CD4-positive, alpha-beta T cell (primary cell): ENCODE results near the gene SYNRG. TPM values are rescaled to one million over a fixed set of nuclear protein-coding genes. Genes with fewer than 3 reads are reported as not detected.
"Not testable (repeated sequence)": the region's sequence is repeated elsewhere in the genome, so short reads cannot be mapped to it uniquely, and the experiment has no call there.

ENCODE experiments used
- ATAC-seq: fragments of 200-7000 bp; cut with Tn5 transposase; one replicate; pipeline ENCODE4 v1.10.0; 2022; ENCODE audit warnings: mild to moderate bottlenecking; ENCODE audit not compliant: poor library complexity
- CTCF ChIA-PET: fragments of 350-600 bp; sonication (Branson Sonifier 250); formaldehyde crosslinking; loops from one replicate; lab custom pipeline; 2021; ENCODE audit warnings: antibody characterized with exemption, inconsistent platforms; lab: Charles Lee
- POLR2A ChIA-PET: fragments of 350-600 bp; sonication (Branson Sonifier 250); formaldehyde crosslinking; loops from one replicate; lab custom pipeline; 2021; ENCODE audit warnings: antibody characterized with exemption, inconsistent platforms; lab: Charles Lee
- DNase-seq, 14 experiments: peaks; one replicate each; pipeline ENCODE4 v3.0.0-alpha.2; 2013 to 2020; ENCODE audit warnings: mixed read lengths in 2 of 14
- H3K27ac ChIP-seq, 2 donors: one replicate each; pipeline versions ENCODE4 v1.5.1 to v1.7.0; 2013; ENCODE audit warnings: low read length in 2 of 2, low read depth in 1 of 2, mild to moderate bottlenecking in 1 of 2
- H3K27me3 ChIP-seq, 2 experiments: 1 replicate in 1 of 2; 2 replicates in 1 of 2; pipeline versions ENCODE4 v1.6.1 to v1.7.0; 2013; ENCODE audit warnings: low read length in 2 of 2, control low read depth in 1 of 2, mild to moderate bottlenecking in 1 of 2, moderate library complexity in 1 of 2; ENCODE audit not compliant: insufficient read depth in 2 of 2, control insufficient read depth in 1 of 2
- H3K36me3 ChIP-seq: one replicate; pipeline ENCODE4 v1.6.1; 2013; ENCODE audit warnings: low read length, control low read depth; ENCODE audit not compliant: insufficient read depth
- H3K4me1 ChIP-seq: one replicate; pipeline ENCODE4 v1.6.1; 2013; ENCODE audit warnings: low read length, control low read depth; ENCODE audit not compliant: insufficient read depth
- H3K4me3 ChIP-seq: one replicate; pipeline ENCODE4 v1.5.1; 2013; ENCODE audit warnings: mild to moderate bottlenecking, low read length, moderate library complexity
- H3K9me3 ChIP-seq, 2 experiments: 1 replicate in 1 of 2; 2 replicates in 1 of 2; pipeline versions ENCODE4 v1.6.1 to v1.7.0; 2013; ENCODE audit warnings: low read length in 2 of 2, mild to moderate bottlenecking in 2 of 2, control low read depth in 1 of 2, moderate library complexity in 1 of 2; ENCODE audit not compliant: control insufficient read depth in 1 of 2, insufficient read depth in 1 of 2
- H3K27ac Mint-ChIP-seq: one replicate; pipeline ENCODE4 v1.8.0; 2020; ENCODE audit warnings: mixed read lengths
- H3K27me3 Mint-ChIP-seq: one replicate; pipeline ENCODE4 v1.8.0; 2021; ENCODE audit warnings: mixed read lengths
- H3K36me3 Mint-ChIP-seq: one replicate; pipeline ENCODE4 v1.8.0; 2021; ENCODE audit warnings: low read depth, mixed read lengths
- H3K4me1 Mint-ChIP-seq: one replicate; pipeline ENCODE4 v1.8.0; 2021; ENCODE audit warnings: low read depth, mixed read lengths
- H3K4me3 Mint-ChIP-seq: one replicate; pipeline ENCODE4 v1.8.0; 2020; ENCODE audit warnings: mild to moderate bottlenecking, mixed read lengths
- H3K9me3 Mint-ChIP-seq: one replicate; pipeline ENCODE4 v1.8.0; 2020; ENCODE audit warnings: mixed read lengths
- intact Hi-C, 2 experiments: fragments of 100-400 bp; cut with DNase I in 1 of 2; cut with micrococcal nuclease in 1 of 2; formaldehyde crosslinking; loops; one replicate each; pipeline versions ENCODE4 v1.15.1 to v1.9.0; 2023 to 2025; cut with DNase I, micrococcal nuclease
- total RNA-seq, 174 experiments: library from RNA in 2 of 174; stranded (reverse) in 2 of 174; gene quantifications; one replicate each; pipeline ENCODE4 v1.2.3 and lab custom pipeline; 2021 to 2026
- TF ChIP-seq, protein P1 (sequence below): fragments of 200-600 bp; IDR thresholded peaks from one replicate; pipeline ENCODE4 v1.8.0; 2022; ENCODE audit warnings: antibody characterized with exemption, mild to moderate bottlenecking

The SYNRG gene
- total RNA-seq, 2 experiments from 2014 or later = 40.0 to 45.8 TPM

DNA sequence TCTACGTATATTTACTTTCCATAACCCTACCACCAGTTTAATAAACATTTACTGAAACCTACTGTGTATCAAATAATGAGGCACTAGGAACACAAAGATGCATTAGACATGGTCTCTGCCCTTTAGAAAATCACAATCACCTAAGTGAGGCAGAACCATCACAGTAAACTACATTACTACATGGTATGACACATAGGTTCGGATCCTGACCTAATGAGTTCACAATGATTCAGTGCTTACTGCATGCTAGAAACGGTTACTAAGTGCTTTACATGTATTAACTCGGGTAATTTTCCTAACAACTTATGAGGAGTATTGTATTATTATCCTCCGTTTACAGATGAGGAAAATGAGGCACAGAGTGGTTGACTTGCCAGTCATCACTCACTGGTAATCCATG lies 5.2 kb upstream of the SYNRG start:
- Mint-ChIP-seq H3K27ac (no peak overlapping the region), H3K36me3 (peaks cover 55% of the 10 kb centered on the region), H3K27me3 (no peaks in the 10 kb centered on the region), H3K4me3 (no peak overlapping the region), H3K4me1 (peaks cover 6% of the 10 kb centered on the region), H3K9me3 (no peaks in the 10 kb centered on the region)
- peaks cover 7% of the 10 kb centered on the region for H3K4me1 ChIP-seq
- no peak overlapping the region for H3K4me3 ChIP-seq
- POLR2A ChIA-PET = no interaction called here
- CTCF ChIA-PET = no interaction called here
- H3K36me3 ChIP-seq = peaks cover 31% of the 10 kb centered on the region
- no peaks in the 10 kb centered on the region for H3K27me3 ChIP-seq
- TF ChIP-seq, protein P1, sequence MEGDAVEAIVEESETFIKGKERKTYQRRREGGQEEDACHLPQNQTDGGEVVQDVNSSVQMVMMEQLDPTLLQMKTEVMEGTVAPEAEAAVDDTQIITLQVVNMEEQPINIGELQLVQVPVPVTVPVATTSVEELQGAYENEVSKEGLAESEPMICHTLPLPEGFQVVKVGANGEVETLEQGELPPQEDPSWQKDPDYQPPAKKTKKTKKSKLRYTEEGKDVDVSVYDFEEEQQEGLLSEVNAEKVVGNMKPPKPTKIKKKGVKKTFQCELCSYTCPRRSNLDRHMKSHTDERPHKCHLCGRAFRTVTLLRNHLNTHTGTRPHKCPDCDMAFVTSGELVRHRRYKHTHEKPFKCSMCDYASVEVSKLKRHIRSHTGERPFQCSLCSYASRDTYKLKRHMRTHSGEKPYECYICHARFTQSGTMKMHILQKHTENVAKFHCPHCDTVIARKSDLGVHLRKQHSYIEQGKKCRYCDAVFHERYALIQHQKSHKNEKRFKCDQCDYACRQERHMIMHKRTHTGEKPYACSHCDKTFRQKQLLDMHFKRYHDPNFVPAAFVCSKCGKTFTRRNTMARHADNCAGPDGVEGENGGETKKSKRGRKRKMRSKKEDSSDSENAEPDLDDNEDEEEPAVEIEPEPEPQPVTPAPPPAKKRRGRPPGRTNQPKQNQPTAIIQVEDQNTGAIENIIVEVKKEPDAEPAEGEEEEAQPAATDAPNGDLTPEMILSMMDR = no peak
- intact Hi-C loops = no loop called here
- no peaks in the 10 kb centered on the region for H3K9me3 ChIP-seq
- no peak for DNase-seq
- no peak overlapping the region for H3K27ac ChIP-seq
- no peak for ATAC-seq

DNA sequence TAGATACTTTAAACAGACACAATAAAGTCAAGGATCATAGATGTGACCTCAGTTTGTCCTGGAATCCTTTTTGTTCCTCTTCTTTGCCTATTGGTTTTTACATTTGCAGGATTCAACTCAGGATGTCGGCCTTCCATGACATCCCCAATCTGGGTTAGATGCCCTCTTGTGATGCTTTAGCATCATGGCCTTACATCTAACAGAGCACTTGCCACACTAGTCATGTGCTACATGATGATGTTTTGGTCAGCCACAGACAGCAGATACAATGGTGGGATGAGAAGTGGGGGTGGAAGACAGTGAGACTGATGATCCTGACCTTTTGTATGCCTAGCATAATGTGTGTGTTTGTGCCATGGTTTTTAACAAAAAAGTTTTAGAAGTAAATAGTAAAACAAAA lies 1.8 kb upstream of the SYNRG start:
- intact Hi-C loops = loop anchor here in 1 of 2 experiments (2.0 kb wide), 1 partner anchor 32 kb away; the partner anchor contains the start of gene DDX52
- H3K4me3 ChIP-seq = no peak overlapping the region
- no peaks in the 10 kb centered on the region for H3K27me3 ChIP-seq
- H3K9me3 ChIP-seq = no peaks in the 10 kb centered on the region
- H3K27ac Mint-ChIP-seq = peak overlapping the region; percentile 93
- no peak overlapping the region for H3K27ac ChIP-seq
- H3K4me1 ChIP-seq = peaks cover 12% of the 10 kb centered on the region
- ChIA-PET CTCF (interaction anchor here (1.1 to 3.1 kb wide), 4 partner anchors 13 to 59 kb away, joined by 3 to 12 read pairs (median 5); no protein-coding TSS in a partner anchor), POLR2A (no interaction called here)
- ATAC-seq (no peak), DNase-seq (no peak)
- peak overlapping the region; percentile 65 for H3K4me3 Mint-ChIP-seq
- no peaks in the 10 kb centered on the region for H3K27me3 Mint-ChIP-seq
- peaks cover 45% of the 10 kb centered on the region for H3K36me3 Mint-ChIP-seq
- H3K9me3 Mint-ChIP-seq = no peaks in the 10 kb centered on the region
- TF ChIP-seq, protein P1 = no peak
- peaks cover 5% of the 10 kb centered on the region for H3K36me3 ChIP-seq
- peaks cover 33% of the 10 kb centered on the region for H3K4me1 Mint-ChIP-seq

DNA sequence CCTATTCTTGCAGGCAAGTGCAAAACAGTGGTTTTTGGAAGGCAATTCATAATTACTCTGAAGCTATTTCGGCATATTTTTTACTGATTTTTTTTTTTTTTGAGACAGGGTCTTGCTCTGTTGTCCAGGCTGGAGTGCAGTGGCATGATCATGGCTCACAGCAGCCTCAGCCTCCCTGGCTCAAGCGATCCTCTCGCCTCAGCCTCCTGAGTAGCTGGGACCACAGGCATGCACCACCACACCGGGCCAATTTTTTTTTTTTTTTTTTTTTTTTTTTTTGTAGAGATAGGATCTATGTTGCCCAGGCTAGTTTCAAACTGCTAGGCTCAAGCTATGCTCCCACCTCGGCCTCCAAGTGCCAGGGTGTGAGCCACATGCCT lies 813 bp upstream of the SYNRG start:
- Mint-ChIP-seq H3K4me1 (peaks cover 42% of the 10 kb centered on the region), H3K27ac (peak overlapping the region; percentile 93), H3K4me3 (peak overlapping the region; percentile 99), H3K36me3 (peaks cover 50% of the 10 kb centered on the region)
- not testable (repeated sequence) for H3K27me3 Mint-ChIP-seq, DNase-seq, H3K9me3 ChIP-seq, H3K36me3 ChIP-seq, H3K9me3 Mint-ChIP-seq, ATAC-seq, H3K27me3 ChIP-seq
- ChIA-PET POLR2A (interaction anchor here (0.6 to 2.6 kb wide), 12 partner anchors 8 to 196 kb away, joined by 3 to 10 read pairs (median 4); partner anchors contain the start of genes DDX52 and DUSP14), CTCF (interaction anchor here (0.9 to 3.1 kb wide), 15 partner anchors 8 to 122 kb away, joined by 3 to 19 read pairs (median 4); no protein-coding TSS in a partner anchor)
- Histone ChIP-seq H3K27ac (peak overlapping the region; percentile 66 to 92), H3K4me3 (peak overlapping the region; percentile 79), H3K4me1 (peaks cover 17% of the 10 kb centered on the region)
- intact Hi-C loops = loop anchor here in 1 of 2 experiments (2.0 kb wide), 1 partner anchor 33 kb away; the partner anchor contains the start of gene DDX52
